ENCODE results near the gene DGKB. TPM values are rescaled to one million over a fixed set of nuclear protein-coding genes. Genes with fewer than 3 reads are reported as not detected.

Gene DGKB
- total RNA-seq, 1 experiment from 2014 or later = not detected

- ChIA-PET CTCF (no interaction called here), POLR2A (no interaction called here)
- Mint-ChIP-seq H3K27me3 (ENCODE audit: insufficient read depth, unreplicated experiment) (no peaks in the 10 kb centered on the region), H3K4me3 (ENCODE audit: unreplicated experiment) (no peak overlapping the region), H3K36me3 (ENCODE audit: insufficient read depth, unreplicated experiment) (peaks cover 6% of the 10 kb centered on the region), H3K4me1 (ENCODE audit: insufficient read depth, unreplicated experiment) (peaks cover 9% of the 10 kb centered on the region), H3K9me3 (ENCODE audit: unreplicated experiment) (no peaks in the 10 kb centered on the region), H3K27ac (ENCODE audit: low read depth, unreplicated experiment) (no peak overlapping the region)
- intact Hi-C loops (cut with micrococcal nuclease) = no loop called here
- BruUV-seq (replicated peaks) = no TSS peak
- TF ChIP-seq CTCF (IDR thresholded peaks at IDR 0.05; ENCODE audit: unreplicated experiment) = no peak
- DNase-seq (ENCODE audit: unreplicated experiment) = no peak
Measured at GRCh38 chr7:14236834-14237233, 665.7 kb downstream of the DGKB start.

GRCh38 chr7:14235056-14235455 is 667.5 kb downstream of the DGKB start:
- Mint-ChIP-seq H3K4me3 (ENCODE audit: unreplicated experiment) (no peak overlapping the region), H3K27me3 (ENCODE audit: insufficient read depth, unreplicated experiment) (no peaks in the 10 kb centered on the region), H3K36me3 (ENCODE audit: insufficient read depth, unreplicated experiment) (no peaks in the 10 kb centered on the region), H3K4me1 (ENCODE audit: insufficient read depth, unreplicated experiment) (peaks cover 9% of the 10 kb centered on the region), H3K9me3 (ENCODE audit: unreplicated experiment) (no peaks in the 10 kb centered on the region), H3K27ac (ENCODE audit: low read depth, unreplicated experiment) (no peak overlapping the region)
- ChIA-PET POLR2A (no interaction called here), CTCF (interaction anchor here (0.9 kb wide), 1 partner anchor 13 kb away, joined by 3 read pairs; no protein-coding TSS in a partner anchor)
- no peak for DNase-seq (ENCODE audit: unreplicated experiment)
- no TSS peak for BruUV-seq (replicated peaks)
- no peak for TF ChIP-seq CTCF (IDR thresholded peaks at IDR 0.05; ENCODE audit: unreplicated experiment)
- intact Hi-C loops (cut with micrococcal nuclease) = no loop called here

- BruUV-seq (replicated peaks) = no TSS peak
- DNase-seq (ENCODE audit: unreplicated experiment) = no peak
- H3K4me3 Mint-ChIP-seq (ENCODE audit: unreplicated experiment) = no peak overlapping the region
- intact Hi-C loops (cut with micrococcal nuclease) = no loop called here
- H3K4me1 Mint-ChIP-seq (ENCODE audit: insufficient read depth, unreplicated experiment) = peaks cover 9% of the 10 kb centered on the region
- ChIA-PET CTCF (no interaction called here), POLR2A (interaction anchor here (0.9 kb wide), 1 partner anchor 16 kb away, joined by 3 read pairs; no protein-coding TSS in a partner anchor)
- no peaks in the 10 kb centered on the region for H3K27me3 Mint-ChIP-seq (ENCODE audit: insufficient read depth, unreplicated experiment)
- H3K36me3 Mint-ChIP-seq (ENCODE audit: insufficient read depth, unreplicated experiment) = no peaks in the 10 kb centered on the region
- no peak overlapping the region for H3K27ac Mint-ChIP-seq (ENCODE audit: low read depth, unreplicated experiment)
- no peak for TF ChIP-seq CTCF (IDR thresholded peaks at IDR 0.05; ENCODE audit: unreplicated experiment)
- H3K9me3 Mint-ChIP-seq (ENCODE audit: unreplicated experiment) = no peaks in the 10 kb centered on the region
Measured at GRCh38 chr7:14233868-14234369, 668.6 kb downstream of the DGKB start.

GRCh38 chr7:14233076-14233867 is 669.3 kb downstream of the DGKB start:
- intact Hi-C loops (cut with micrococcal nuclease) = no loop called here
- no peak for DNase-seq (ENCODE audit: unreplicated experiment)
- Mint-ChIP-seq H3K27me3 (ENCODE audit: insufficient read depth, unreplicated experiment) (no peaks in the 10 kb centered on the region), H3K4me3 (ENCODE audit: unreplicated experiment) (no peak overlapping the region), H3K9me3 (ENCODE audit: unreplicated experiment) (no peaks in the 10 kb centered on the region), H3K36me3 (ENCODE audit: insufficient read depth, unreplicated experiment) (no peaks in the 10 kb centered on the region), H3K4me1 (ENCODE audit: insufficient read depth, unreplicated experiment) (peaks cover 12% of the 10 kb centered on the region), H3K27ac (ENCODE audit: low read depth, unreplicated experiment) (no peak overlapping the region)
- ChIA-PET CTCF (interaction anchor here (0.6 kb wide), 2 partner anchors 61 to 244 kb away, joined by 3 to 4 read pairs; no protein-coding TSS in a partner anchor), POLR2A (interaction anchor here (0.9 kb wide), 1 partner anchor 16 kb away, joined by 3 read pairs; no protein-coding TSS in a partner anchor)
- TF ChIP-seq CTCF (IDR thresholded peaks at IDR 0.05; ENCODE audit: unreplicated experiment) = no peak
- BruUV-seq (replicated peaks) = no TSS peak

Measured in MCF 10A (cell line).